Right forelimb (tissue), 1 donor: Measurements from ENCODE around the gene GHR.

Source experiments
- DNase-seq: peaks from one replicate; pipeline ENCODE4 v3.0.0-alpha.2; 2018

Gene GHR

DNA sequence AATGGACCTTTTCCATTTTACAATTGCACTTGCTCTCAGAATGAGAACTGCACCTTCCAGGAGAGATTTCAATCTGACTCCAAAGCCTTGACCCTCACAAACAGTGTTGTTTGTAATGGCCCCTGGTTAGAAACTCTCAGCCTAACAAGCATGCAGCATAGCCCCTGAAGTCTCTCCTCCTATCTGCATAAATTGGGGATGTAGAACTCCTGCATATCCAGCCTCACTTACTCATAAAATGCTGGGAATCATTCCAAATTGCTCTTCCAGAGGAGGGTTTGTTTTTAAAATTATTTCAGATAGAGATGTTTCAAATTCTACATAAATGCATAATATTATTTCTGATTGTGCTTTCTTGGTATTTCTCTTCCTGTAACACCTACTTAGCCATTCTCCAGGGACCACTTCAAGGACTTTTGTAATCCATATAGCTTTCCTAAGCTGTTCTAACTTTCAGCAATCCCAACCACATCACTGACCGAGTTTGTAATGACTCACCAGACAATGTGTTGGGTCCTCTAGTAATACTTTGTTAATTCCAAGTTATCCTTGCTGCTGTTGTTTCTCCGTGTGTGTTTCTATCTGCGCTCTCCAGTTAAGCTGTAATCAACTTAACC, 189.6 kb downstream of the GHR start:
- DNase-seq: no peak

DNA sequence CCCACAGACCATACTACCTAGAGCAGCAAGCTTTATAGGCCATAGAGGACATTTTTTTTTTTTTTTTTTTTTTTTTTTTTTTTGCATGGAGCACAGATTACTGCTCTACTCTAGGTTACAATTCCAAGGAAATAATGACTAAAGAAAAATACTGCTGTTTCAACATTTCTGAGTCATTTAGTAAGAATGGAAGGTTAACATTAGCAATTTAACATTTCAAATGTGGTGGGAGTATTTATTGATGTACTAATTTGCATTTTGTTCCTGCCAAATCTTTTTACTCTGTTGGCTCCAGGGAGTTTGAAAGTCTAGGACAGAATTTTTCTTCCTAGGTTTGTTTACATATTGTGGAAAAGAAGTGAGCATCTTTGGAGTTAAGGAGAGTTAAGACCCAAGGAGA, 191.3 kb downstream of the GHR start:
- DNase-seq: no peak

DNA sequence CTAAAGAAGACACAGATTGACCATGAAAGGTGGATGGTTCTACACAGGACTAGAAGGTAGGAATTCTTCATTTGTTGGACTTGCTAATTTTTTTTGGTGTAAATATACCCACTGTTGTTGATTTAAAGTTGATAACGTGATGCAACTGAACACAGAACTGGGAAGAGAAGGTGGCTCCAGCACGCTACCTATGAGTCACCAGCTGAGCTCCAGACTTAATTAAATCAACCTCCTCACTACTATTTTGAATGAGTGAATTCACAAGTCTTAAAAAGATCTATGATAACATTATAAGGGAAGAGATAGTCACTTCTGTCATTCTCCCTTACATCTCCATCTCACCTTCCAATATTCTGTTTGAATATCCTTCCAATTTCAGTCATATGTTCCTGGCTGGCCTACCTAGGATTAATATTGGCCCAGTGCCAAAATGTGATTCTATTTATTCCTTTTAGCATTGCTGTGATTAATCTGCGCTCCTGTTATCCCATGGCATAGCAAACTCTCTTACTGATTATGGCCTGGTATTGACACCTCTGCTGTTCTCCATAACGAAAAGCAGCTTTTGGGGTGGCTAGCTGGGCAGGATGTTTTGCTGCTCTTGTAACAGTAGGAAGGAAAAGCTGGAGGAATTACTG, 197.5 kb downstream of the GHR start:
- no peak for DNase-seq

DNA sequence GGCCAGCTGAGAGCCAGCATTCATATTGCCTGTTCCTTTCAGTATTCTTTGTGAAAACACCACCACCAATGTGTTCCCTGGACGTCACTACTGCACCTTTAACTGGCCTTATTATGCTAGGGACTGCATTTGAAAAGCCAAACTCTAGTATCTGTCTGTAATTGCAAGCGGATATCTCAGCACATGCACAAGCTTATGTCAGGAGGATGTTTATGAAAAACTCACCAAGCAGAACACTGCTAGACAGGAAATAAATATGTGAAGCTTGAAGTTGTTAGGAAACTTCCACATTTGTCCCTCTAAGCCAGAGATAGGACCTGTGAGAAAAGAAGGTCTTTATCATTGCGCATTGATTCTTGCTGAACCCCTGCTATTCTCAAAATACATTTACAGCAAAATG, 198.0 kb downstream of the GHR start:
- no peak for DNase-seq

DNA sequence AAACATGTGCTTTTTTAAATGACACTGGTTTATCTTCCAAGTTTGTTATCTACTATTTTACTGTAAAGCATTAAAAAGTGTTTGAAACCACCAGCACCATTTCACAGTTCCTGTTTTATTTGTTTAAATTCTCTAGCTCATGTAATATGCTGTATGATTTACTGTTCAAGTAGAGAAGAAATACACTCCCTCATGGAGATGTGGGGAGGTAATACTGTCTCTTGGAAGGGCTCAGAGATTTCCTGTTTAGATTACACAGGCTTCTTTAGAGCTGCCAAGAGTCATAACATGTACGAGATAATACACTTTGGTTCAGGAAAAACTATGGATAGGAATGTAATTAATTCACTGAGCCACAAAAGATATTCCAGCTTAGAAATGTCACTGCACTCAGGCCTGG, 198.4 kb downstream of the GHR start:
- no peak for DNase-seq

DNA sequence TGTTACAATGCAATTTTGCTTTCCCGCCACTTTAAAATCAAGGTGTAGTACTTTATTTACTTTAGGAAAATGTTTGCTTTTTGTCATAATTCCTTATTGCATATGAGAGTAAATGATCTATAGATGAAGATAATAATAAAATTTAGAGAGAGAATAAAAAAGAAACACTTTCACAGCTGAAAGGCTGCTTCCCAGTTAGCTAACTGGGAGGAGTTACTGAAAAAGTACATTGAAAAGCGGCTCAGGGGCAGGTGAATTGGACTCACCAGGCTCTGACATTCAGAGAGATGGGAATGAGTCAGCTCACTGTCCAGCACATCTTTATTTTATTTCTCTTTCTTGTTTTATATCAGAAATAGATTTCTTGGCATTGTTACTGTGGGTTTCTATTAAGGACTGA, 201.7 kb downstream of the GHR start:
- no peak for DNase-seq

DNA sequence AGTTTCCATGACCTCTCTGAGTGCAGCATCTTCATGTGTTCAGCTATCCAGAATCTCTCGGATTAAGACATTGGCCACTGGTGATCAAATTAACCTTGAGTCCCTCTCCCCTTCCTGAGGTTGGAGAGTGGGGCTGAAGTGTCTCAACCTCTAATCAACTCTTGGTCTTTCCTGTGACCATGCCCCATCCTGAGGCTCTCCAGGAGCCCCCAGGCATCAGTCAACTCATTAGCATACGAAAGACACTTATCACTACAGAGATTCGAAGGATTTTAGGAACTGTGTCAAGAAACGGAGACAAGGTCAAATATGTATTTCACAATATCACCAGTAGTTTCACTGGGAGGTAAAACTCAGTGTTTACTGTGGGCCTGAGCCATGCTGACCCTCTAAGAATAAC, 203.2 kb downstream of the GHR start:
- no peak for DNase-seq

DNA sequence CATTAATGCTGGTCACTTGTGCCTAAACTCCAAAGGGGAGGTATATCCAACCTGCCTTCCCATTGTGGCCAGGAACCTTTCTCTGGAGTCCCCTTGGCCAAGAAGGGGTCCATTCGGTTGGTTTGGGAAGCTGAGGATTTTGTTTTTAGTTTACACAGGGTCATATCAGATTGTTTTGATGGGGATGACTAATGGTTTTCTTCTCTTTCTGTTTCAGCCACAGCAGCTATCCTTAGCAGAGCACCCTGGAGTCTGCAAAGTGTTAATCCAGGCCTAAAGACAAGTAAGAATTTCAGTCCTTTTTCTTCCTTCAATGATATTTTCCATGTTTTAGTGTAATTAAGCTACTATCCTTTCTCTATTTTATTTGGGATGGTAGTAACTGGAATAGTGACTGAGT, 205.6 kb downstream of the GHR start:
- DNase-seq: no peak

DNA sequence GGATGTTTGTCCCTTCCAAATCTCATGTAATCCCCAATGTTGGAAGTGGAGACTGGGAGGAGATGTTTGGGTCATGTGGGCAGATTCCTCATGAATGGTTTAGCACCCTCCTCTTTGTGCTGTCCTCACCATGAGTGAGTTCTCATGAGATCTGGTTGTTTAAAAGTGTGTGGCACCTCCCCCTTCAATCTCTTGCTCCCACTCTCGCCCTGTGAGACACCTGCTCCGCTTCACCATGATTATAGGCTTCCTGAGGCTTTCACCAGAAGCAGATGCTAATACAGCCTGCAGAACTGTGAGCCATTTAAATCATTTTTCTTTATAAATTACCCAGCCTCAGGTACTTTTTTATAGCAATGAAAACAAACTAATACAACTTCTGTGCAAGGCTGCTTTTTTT, 206.0 kb downstream of the GHR start:
- DNase-seq: no peak

DNA sequence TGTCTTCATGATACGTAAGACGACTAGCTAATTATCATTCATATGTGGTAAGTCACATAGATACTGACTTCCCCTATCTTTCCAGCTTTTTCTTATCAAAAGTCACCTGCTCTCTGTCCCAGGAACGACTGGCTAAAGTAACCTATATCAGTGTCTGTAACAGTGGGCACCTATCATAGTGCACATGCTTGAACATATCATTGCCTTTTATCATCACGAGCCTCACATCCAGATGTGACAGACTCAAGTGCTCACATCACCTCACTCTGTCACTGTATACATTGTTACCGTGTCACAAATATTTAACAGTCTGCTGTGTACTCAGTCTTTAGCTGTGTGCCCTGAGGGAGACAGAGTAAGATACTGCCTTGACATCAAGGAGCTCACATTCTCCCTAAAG, 208.0 kb downstream of the GHR start:
- no peak for DNase-seq

DNA sequence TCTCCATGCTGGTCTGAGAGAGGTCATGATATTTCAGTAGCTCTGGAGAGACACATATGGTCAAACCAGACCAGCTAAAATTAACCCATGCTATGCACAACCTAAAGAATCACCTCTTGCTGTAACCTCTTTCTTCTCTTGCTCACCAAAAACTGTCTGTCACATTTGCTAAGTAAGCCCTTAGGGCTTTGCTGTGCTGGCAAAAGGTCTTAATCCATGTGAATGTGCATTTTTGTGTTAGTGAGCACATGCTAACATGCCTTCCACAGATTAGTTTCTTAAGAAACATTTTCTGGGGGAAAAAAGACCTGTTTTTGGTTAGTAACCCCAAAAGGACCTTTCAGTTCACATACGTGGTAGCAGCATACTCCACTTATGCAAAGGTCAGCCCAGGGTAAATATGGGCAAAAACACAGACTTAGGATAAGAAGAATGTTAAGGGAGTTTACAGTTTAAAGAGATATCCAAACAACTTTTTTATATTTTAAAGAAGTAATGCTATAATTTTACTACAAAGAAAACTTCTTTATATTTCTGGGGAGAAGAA, 209.2 kb downstream of the GHR start:
- DNase-seq: no peak

DNA sequence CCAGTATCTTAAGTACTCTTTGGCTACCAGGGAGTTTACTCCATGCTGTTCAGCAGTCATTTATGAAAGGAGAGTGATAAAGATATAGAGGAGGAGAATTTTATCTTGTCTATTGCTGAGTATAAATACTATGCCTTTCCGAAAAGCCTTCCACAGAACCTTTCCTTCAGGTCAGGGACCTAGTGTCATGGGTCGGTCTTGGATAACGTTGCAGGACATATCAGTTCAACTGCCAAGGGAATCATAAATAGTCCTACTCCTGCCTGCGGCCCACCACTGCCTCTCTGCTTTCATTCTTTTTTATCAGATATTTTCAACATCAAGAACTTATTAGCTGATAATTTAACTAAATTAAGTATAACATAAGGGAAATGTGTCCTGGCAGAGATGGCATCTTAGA, 211.3 kb downstream of the GHR start:
- DNase-seq: no peak

DNA sequence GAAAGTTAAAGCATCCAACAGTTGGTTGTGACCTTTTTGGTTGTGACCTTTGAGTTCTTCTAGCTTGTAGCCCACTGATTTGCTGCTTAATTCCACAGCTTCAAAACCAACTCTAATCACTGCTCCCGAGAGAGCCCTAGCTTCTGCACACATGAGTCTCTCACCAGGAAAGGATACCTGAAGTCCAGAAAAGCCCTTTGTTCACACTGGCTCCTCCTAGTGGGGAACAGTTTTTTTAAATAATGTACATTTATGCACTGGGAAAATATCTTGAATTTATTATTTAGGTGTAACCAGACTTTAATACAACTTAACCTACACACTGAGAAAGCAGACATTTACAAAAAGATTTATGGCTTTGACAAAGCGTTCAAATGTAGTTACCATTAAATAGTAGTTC, 213.2 kb downstream of the GHR start:
- no peak for DNase-seq

DNA sequence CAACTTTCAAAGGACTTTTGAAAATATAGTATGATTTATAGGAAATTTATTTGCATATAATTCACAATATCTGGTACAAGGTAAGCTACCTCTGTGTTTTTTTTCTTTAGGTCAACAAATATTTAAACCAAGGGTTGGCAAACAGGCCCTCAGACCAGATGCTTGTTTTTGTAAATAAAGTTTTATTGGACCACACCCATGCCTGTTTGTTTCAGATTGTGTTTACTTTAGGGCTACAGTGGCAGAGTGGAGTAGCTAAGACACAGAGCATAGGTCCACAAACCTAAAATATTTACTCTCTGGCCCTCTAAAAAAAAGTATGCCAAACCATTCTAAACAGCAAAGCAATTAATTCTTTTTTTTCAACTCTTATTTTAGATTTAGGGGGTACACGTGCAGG, 213.7 kb downstream of the GHR start:
- no peak for DNase-seq

DNA sequence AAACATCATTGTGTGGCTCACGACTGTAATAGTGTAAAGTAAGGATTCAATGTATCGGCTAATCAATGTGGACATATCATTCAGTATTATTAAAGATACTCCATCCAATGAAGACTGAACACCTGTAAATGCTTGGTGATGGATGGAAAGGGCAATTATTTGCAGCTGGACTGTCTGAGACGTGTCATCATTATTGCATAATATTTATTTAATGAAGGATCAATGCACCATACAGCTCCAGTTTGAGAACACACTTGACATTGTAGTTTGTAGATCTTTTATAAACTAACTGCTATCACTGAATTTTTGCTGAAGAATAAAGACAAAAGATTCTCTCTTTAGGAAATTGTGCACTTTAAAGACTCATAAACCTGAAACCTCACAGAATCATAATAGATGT, 215.7 kb downstream of the GHR start:
- no peak for DNase-seq

DNA sequence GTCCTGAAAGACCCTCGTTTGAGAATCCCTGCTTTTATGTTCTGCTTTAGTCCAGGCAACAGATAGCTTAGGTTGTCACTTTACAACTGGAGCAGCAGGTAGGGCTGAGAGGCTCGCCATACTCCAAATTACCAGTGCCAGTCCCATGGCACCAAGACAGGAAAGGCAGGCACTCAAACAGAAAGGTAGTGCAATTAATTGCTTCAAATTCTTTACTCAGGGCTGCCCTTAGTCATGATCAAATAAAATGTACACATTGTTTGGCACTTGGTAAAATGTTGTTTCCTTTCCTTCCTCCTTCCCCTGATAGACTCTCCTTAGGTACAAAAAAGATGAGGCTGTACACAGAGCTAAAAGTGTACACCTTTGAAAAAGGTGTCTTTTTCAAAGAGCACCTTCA, 217.6 kb downstream of the GHR start:
- no peak for DNase-seq

DNA sequence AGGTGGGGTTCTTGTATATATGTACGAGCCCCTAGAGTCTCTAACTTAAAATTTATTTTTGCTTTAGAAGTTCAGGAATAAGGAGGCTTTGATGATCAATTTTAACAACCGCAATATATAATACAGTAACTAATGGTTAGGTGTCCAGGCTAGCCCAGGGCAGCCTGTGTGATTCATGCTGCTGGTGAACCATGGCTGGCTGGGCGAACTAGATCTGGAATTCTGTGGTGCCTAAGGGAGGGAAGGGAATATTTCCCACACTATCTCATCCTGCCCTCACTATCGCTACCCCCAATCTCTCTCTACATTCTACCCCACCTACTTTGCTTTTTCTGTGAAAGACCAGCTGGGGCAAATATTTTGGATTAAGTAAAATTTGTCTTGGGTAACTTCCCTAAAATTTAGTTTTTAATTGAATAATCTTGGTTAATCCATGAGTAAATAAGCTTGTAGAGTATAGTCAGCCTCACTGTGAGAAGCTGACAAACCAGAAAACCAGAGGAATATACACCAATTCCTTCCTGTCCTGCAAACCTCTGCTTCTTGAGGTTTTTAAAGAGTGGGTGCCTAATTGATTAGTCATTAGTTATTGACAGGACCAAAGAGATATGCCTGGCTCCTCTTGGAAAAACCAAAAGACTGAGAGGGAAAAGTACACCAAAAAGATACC, 218.2 kb downstream of the GHR start:
- no peak for DNase-seq

DNA sequence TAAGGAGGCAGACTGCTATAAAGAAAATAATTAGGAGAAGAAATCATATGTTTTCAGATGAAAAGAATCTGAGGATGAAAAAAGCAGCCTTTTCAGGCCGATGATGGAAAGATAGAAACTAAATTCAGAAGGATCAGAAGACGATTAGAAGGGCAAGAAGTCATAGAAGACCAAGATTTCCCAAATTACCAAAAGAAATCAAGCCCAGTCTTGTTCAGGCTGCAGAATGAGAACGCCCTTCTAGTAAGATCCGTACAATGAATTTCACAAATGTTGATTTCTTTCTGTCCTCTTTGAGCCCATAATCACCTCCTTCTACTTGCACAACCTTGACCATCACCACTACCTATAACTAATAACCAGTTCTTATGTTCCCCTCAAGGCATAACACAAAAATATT, 218.8 kb downstream of the GHR start:
- DNase-seq: no peak

DNA sequence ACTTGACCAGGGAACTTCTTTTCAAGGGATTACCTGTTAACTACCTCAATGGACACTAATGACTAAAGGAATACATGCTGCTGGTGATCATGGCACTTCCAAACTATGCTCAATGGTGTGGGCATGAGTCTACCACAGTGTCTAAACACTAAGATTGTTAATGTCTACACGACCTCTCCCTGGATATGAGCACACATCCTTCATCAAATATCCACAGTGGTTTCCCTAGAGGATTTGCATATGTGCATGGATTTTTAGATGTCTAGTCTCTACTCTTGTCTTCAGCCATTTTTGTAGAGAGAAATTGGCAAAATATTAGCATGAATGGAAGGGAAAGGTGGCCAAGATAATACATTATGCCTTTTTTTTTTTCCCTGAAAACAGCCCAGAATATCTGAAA, 220.1 kb downstream of the GHR start:
- DNase-seq: no peak

DNA sequence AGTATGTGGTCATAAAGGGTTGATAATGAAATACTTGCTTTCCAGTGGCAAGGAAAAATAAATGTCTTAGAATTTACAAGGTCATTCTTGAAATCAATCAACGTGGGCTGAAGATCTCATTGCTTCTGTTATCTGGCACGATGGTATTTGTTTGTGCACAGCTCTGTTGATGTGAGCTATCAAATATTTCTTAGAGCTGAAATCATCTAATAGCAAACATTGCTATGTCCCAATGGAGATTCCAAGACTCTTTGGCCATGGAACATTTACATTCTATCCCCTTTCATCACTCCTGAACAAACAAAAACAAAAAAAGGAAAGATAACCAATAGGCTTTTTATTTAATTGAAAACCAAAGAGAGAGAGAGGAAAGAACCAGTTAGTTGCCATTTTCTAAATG, 221.9 kb downstream of the GHR start:
- no peak for DNase-seq

DNA sequence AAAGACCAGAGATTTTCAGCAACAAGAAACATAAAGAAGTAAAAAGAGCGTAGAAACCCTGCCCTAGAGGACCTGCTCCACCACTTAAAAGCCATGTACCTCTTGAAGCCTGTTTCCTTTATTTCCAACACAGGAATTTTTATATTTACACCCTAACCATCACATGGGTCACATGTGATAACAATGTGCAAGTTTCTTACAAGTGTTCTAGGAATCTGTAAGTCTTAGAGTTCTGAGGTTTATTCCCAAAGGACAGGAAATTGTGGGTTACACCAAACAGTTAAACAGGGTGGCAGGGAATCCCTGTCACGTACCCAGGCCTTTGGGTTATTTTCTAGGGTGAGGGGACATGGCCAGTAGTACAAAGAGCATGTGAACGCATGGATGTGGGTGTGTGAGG, 224.8 kb downstream of the GHR start:
- no peak for DNase-seq

DNA sequence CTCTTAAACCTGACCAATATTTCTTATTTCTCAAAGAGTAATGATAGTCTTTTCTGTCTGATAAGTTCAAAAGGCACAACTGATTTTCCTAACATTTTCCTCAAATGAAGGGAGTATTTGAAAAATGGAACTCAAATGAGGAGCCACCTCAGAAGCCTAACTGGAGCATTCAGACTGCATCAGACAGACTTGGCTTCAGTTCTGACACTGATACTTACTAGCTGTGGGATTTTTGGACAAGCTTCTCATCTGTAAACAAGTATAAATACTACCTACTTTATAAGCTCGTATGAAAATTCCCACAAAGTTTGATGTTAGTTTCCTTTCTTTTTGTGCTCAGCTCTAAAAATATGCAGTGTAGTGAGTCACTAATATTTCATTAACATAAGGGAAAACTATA, 225.7 kb downstream of the GHR start:
- no peak for DNase-seq

DNA sequence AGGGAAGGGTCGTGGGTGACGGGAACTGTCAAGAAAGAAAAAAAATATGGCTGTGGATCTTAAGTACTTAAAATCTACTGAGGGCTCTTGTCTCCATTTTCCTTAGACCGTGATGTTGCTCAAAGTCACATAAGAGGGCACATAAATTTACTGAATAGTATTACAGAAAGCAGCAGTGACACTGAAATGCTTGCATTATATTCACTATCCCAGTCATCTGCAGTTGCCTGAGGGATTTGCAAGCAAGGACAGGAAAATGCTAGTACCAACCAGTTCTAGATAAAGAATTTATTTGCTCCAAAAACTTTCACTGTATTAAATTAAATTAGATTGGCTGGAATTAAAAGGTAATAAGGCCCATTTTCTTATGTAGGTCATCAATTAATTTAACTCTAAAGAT, 226.8 kb downstream of the GHR start:
- no peak for DNase-seq

DNA sequence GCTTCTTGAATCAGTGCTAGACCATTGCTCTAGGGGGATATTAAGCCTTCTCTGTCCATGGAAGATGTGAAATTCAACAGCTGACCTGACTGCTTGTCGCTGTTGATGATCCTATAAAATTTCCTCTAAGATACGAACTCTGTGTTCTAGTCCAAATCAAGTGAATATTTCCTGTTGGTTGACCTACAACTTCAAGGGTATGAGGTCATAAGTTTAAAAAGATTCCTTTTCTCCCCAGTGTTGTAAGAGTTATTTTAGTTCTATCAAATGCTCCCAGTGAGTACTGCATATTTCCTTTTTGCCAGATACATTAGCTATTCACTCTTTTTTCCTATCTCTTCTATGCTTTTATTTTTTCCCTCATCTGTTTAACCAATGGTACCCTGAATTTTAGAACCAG, 230.5 kb downstream of the GHR start:
- DNase-seq: no peak

DNA sequence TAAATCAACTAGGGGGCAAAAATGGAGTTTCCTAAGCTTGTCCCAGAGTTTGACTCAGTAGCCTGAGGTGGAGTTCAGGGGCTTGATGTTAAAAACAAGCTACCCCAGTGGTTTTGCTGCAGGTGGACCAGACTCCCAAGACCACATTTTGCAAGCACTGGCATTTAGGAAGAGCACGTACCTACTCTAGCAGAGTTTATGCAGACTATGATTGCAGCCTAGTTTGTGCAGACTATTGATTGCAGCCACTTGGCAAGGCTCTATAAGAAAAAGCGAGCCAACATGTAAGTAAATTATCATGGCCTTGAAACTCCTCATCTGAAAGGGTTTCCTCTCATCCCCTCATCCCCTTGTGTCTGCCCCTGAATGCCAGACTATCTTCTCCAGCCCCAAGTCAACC, 231.4 kb downstream of the GHR start:
- DNase-seq: no peak
